ENCODE data around the gene XIRP1.

- TF ChIP-seq CTCF (IDR thresholded peaks at IDR 0.05; ENCODE audit: borderline replicate concordance, extremely low read depth, low read length, poor library complexity, severe bottlenecking): no peak
- TF ChIP-seq EZH2 (IDR thresholded peaks at IDR 0.05; ENCODE audit: borderline replicate concordance, low read depth, low read length, severe bottlenecking): no peak
Observed at GRCh38 chr3:39146083-39146501, 46.3 kb downstream of the XIRP1 start.

All from DND-41 (cell line).